GM12875 (cell line): Measurements from ENCODE around the gene ELMO1.

Source experiments
- H3K4me3 ChIP-seq: one replicate; pipeline ENCODE4 v1.5.1; 2011; ENCODE audit warnings: low read depth, low read length, control low read depth
- CTCF ChIP-seq: IDR thresholded peaks from 2 replicates; pipeline ENCODE4 v1.5.1; 2011; ENCODE audit warnings: low read depth, mild to moderate bottlenecking, control low read depth, inconsistent platforms, low read length, moderate library complexity, borderline replicate concordance; ENCODE audit not compliant: insufficient read depth

The ELMO1 gene

GRCh38 chr7:37336259-37336658, 112.4 kb downstream of the ELMO1 start:
- H3K4me3 ChIP-seq, result no peak overlapping the region
- TF ChIP-seq CTCF, result no peak

- no peak for TF ChIP-seq CTCF
- no peak overlapping the region for H3K4me3 ChIP-seq
Measured at GRCh38 chr7:37333075-37333474, 115.6 kb downstream of the ELMO1 start.

GRCh38 chr7:37332243-37333016, 116.2 kb downstream of the ELMO1 start:
- TF ChIP-seq CTCF, result no peak
- H3K4me3 ChIP-seq, result no peak overlapping the region

GRCh38 chr7:37330775-37331174, 117.9 kb downstream of the ELMO1 start:
- no peak for TF ChIP-seq CTCF

GRCh38 chr7:37329940-37330339, 118.7 kb downstream of the ELMO1 start:
- TF ChIP-seq CTCF, result no peak
- no peak overlapping the region for H3K4me3 ChIP-seq

More at GRCh38 chr7:37330775-37331174, 117.9 kb downstream of the ELMO1 start:
- H3K4me3 ChIP-seq, result no peak overlapping the region

GRCh38 chr7:37327288-37327687, 121.4 kb downstream of the ELMO1 start:
- no peak for TF ChIP-seq CTCF

GRCh38 chr7:37323966-37324365, 124.7 kb downstream of the ELMO1 start:
- no peak overlapping the region for H3K4me3 ChIP-seq
- no peak for TF ChIP-seq CTCF

More at GRCh38 chr7:37327288-37327687, 121.4 kb downstream of the ELMO1 start:
- H3K4me3 ChIP-seq, result no peak overlapping the region
